RKO (cell line): Measurements from ENCODE around the gene CFHR4.
"Not testable (repeated sequence)": the region's sequence is repeated elsewhere in the genome, so short reads cannot be mapped to it uniquely, and the experiment has no call there.

Experiments
- DNase-seq: peaks from one replicate; pipeline ENCODE4 v3.0.0-alpha.2; 2016; ENCODE audit warnings: low spot score

Gene CFHR4

GRCh38 chr1:196887515-196888239, at the start of gene CFHR4:
Gene CFHR4, plus strand, starts transcription at chr1:196888052. Its CDS starts 99 bp downstream, at chr1:196888151.
- no peak for DNase-seq

GRCh38 chr1:196849613-196850492, 38.0 kb upstream of the CFHR4 start:
- not testable (repeated sequence) for DNase-seq

GRCh38 chr1:196856053-196856452, 31.8 kb upstream of the CFHR4 start:
- no peak for DNase-seq

- DNase-seq = no peak
Measured at GRCh38 chr1:196857188-196857587, 30.7 kb upstream of the CFHR4 start.

GRCh38 chr1:196858811-196859210, 29.0 kb upstream of the CFHR4 start:
- DNase-seq = no peak

GRCh38 chr1:196860323-196860884, 27.4 kb upstream of the CFHR4 start:
- no peak for DNase-seq

GRCh38 chr1:196861429-196861828, 26.4 kb upstream of the CFHR4 start:
- no peak for DNase-seq

- no peak for DNase-seq
Measured at GRCh38 chr1:196866974-196867373, 20.9 kb upstream of the CFHR4 start.

GRCh38 chr1:196873385-196873784, 14.5 kb upstream of the CFHR4 start:
- no peak for DNase-seq

GRCh38 chr1:196875935-196876334, 11.9 kb upstream of the CFHR4 start:
- no peak for DNase-seq

GRCh38 chr1:196877964-196878363, 9.9 kb upstream of the CFHR4 start:
- DNase-seq = no peak

GRCh38 chr1:196886560-196886959, 1.3 kb upstream of the CFHR4 start:
- DNase-seq = not testable (repeated sequence)

GRCh38 chr1:196890668-196891067, 2.8 kb downstream of the CFHR4 start:
- DNase-seq = no peak

GRCh38 chr1:196891251-196891650, 3.4 kb downstream of the CFHR4 start:
- no peak for DNase-seq

GRCh38 chr1:196896355-196896754, 8.5 kb downstream of the CFHR4 start:
- no peak for DNase-seq

- DNase-seq = no peak
Measured at GRCh38 chr1:196897158-196897828, 9.4 kb downstream of the CFHR4 start.

GRCh38 chr1:196902344-196902743, 14.5 kb downstream of the CFHR4 start:
- peak; percentile 8 for DNase-seq

GRCh38 chr1:196910215-196910614, 22.4 kb downstream of the CFHR4 start:
- DNase-seq = peak; percentile 49

GRCh38 chr1:196912283-196912682, 24.4 kb downstream of the CFHR4 start:
- DNase-seq = not testable (repeated sequence)

GRCh38 chr1:196926839-196927238, 39.0 kb downstream of the CFHR4 start:
- DNase-seq = not testable (repeated sequence)

- not testable (repeated sequence) for DNase-seq
Measured at GRCh38 chr1:196932853-196933252, 45.0 kb downstream of the CFHR4 start.

GRCh38 chr1:196933531-196934189, 45.8 kb downstream of the CFHR4 start:
- DNase-seq = no peak
